ENCODE data around the gene HMOX2.

Gene HMOX2

DNA sequence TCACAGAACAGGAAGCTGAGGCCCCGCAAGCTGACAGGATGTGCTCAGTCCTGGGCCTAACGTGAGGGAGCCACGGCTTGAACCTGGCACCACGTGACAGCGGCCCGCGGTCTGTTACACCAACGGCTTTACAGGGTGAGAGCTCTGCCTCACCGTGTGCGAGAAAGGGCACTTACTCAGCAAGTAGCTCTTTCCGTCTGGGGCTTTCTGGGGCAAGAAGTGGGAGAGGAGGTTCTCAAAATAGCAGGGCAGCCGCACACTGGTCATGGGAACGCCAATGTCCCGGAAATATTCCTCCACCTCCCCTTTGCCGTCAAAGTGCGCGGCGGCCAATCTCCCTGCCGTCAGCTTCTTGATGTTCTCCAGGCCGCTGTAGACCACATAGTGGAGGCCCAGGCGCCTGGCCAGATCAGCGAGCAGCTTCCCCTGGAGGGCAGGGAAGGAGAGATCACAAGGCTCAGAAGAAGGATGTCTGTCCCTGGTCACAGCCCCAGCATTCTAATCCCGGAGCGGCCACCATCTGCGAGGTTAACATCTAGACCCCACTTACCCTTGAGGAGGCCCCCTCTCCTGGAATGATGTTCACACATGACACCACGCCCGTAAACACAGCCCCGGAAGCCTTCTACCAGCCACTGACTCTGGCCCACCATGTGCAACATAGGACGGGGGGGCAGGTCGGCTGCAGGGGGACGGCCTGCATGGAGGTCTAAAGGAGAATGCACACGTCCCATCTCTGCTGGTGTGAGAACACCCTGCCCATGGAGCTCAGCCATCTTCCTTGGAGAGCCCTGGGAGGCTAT is 10.0 kb upstream of the HMOX2 start:
- peak; percentile 68 for DNase-seq

DNA sequence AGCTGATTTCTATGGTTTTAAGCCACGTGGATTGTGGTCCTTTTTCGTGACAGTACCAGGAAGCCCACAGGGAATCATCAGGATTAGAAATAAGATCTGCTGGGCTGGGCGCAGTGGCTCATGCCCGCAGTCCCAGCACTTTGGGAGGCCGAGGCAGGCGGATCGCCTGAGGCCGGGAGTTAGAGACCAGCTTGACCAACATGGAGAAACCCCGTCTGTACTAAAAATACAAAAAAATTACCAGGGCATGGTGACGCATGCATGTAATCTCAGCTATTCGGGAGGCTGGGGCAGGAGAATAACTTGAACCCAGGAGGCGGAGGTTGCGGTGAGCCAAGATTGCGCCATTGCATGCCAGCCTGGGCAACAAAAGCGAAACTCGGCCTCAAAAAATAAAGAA is 8.3 kb upstream of the HMOX2 start:
- DNase-seq = no peak

DNA sequence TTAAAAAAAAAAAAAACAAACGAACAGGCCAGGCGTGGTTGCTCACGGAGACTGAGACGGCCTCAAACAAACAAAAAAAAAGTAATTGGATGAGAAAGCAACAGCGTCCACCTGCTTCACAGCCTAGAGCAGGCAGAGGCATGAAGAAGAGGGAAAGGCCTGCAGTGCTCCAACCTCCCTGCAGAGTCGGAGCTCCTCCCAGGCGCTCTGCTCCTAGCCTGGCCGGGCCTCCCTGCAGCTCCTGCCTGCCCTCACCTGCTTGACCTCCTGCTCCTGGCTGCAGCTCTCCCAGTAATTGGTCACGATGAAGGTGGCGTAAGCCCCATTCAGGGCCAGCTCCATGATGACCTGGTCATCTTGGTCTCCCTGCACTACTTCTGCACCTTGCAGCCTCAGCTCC is 7.2 kb upstream of the HMOX2 start:
- no peak for DNase-seq

DNA sequence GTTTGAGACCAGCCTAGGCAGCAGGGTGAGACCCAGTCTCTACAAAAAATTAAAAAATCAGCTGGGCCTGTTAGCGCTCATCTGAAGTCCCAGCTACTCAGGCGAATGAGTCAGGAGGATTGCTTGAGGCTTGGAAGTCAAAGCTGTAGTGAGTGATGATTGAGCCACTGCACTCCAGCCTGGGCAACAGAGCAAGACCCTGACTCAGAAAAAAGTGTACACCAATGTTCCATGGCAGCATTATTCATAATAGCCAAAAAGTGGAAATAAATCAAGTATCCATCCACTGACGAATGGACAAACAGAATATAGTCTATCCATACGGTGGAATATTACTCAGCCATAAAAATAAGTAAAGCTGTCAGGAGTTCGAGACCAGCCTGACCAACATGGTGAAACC is 4.3 kb upstream of the HMOX2 start:
- no peak for DNase-seq

DNA sequence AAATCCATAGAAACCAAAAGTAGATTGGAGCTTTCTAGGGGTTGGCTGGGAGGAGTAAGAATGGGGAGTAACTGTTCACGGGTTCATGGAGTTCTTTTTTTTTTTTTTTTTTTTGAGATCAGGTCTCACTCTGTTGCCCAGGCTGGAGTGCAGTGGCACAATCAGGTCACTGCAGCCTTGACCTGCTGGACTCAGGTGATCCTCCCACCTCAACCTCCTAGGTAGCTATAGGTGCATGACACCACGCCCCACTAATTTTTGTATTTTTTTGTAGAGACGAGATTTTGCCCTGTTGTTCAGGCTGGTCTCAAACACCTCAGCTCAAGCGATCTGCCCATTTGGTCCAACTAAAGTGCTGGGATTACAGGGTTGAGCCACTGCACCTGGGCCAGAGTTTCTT is 3.3 kb upstream of the HMOX2 start:
- DNase-seq = no peak

DNA sequence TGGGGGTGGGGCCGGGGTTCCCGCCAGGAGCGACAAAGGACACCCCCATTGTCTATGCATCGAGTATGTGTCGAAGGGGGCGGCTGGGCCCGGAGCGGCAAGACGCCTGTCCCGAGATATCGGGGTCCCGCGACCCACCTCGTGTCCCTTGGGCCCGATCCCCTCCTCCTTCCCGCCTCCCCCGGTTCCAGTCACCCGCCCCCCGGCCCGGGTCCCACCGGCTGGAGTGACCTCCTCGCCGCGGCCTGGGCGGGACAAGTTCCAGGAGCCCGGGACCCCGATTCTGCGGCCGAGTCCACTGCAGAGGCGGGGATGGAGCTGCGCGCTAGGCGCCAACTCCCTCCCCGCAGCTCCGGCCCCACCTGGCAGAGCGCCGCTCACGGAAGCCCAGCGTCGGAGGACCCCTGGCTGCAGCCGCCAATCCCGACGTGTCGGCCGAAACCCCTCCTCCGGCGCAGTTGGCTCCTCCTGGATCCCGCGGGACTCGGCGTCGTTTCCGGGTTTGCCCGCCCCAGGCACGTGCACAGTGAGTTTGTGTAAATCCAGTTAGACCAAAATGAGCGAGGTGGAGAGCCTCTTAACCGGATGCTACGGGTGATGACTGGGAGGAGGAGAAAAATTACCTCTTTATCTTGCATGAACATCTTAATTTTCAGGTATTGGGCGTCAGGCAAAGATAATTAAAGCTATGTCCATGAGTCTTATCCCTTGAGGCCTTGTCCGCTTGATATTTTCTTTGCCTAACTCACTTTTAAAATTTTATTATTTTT is 1.8 kb upstream of the HMOX2 start, which contains the start of gene NMRAL1:
Gene NMRAL1 (minus strand): TSS at position 434 of the 770 bp plus-strand sequence. CDS start 493 bp downstream, outside the sequence.
- DNase-seq = peak; percentile 85

DNA sequence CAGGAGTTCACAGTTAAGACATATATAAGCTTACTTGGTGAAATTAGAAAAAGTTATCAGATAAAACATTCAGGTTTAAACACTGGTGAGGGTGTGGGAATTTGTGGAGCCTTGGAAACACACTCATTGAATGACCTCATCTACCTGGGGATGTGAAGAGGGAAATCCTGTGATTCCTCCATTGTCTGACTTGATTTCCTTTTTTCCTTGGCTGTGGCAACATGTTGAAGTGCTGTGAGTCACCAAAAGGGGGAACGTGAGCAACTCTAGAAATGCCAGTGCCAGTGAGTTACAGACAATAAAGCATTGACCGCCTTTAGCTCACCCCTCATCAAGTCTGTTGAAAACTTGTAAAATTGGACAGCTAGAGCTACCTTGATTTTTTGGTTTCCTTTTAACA is 1.8 kb downstream of the HMOX2 start:
- DNase-seq = no peak

DNA sequence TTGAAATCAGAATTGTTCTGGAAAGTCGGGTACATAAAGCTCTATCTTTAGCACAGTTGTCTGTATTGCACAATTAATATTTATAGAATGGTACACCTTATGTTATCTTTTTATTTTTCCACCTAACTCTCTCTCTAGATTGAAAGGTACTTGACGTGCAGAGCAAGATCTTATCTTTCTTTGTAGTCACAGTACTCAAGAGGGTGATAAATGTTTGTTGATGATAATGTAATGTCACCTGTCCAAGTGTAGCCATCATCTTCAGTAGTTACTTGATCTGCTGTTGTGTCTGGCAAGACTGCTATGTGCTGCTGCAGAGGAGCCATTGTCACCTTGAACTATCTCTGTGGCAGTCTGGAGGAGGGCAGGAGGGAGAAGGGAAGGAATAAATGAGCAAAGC is 5.3 kb downstream of the HMOX2 start:
- no peak for DNase-seq

DNA sequence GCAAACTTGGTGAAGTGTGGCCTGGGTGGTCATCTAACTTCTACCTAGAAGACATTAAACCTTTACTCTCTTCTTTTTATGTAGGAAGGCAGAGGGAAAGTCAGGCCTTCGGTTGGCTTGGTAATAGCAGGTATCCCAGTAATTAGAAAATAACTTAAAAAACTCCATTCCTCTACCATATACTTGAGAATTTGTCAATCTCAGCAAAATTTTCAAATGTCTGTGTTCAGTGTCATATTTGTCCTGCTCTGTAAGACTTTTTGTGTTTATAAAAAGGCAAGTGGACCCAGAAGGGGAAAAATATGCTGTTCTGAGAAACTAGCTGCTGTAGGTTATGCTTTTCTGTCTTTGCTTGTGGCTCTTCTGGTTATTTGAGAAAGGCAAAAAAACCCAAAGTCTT is 5.8 kb downstream of the HMOX2 start:
- no peak for DNase-seq

DNA sequence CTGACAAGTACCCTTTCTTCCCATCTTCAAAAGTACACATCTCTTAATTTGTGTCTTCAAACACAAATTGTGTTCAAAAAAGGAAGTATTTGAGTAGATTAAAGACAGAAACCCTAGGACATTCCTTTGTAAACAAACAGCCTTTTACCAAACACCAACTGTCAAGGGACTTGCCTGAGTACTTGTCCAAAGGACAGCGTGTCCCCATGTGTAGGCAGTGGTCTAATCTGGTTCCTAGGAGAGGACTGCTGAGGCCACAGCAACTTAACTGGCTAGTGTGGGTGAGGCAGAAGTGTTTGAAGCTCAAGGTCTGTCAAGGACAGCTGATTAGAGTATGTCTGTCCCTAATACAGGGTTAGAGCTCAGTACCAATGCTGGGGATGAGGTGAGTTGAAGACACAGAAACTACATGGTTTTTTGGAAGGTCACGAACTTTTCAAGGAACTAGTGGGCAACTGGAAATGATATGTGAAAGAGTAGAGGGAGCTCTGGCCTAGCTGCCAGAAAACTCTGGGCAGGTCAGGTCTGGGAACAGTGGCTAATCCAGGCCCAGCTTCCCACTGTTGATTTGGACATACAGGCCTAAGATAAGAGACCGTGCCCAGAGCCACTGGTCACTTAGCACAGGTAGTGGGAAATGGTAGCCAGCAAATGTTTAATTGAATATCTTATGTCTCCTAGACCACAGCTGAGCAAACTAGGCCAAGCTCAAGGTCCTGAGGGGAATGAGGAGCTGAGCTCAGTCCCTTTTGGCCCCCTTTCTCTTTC is 10.1 kb downstream of the HMOX2 start:
- no peak for DNase-seq

DNA sequence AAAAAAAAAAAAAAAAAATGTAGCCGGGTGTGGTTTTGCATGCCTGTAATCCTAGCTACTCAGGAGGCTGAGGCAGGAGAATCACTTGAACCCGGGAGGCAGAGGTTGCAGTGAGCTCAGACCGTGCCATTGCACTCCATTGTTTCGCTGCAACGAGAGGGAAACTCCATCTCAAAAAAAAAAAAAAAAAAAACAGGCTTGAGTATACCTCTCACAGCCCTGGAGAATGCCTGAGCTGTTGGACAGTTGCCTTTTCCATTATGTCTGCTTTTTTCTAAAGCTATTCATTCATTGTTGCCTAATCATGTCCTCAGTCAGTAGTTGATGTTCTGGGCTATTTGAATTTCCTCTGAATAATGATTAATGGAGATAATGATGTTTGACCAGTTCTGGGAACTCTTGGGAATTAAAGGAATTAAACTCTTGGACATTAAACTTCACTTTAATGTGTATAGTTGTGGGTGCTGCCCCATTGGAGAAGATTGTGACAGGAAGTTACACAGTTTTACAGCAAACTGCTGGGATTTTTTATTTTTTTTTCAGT is 11.8 kb downstream of the HMOX2 start:
- no peak for DNase-seq

DNA sequence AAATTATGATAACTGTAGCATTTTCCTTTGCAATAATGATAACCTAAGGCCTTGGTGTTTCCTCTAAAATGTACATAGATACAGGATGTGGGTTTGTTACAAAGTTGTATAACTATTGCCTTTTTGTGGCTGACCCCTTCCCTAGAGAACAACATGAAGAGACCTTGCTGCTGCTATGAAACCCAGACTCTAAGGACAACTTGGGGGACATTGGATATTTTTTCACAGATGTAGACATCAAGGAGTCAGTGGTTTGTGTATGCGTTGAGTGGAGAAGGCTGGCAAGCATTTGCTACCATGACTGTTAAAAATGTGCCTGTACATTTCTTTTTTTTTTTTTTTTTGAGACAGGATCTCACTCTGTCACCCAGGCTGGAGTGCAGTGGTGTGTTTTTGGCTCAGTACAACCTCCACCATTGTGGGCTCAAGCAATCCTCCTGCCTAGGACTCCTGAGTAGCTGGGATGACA is 12.3 kb downstream of the HMOX2 start:
- no peak for DNase-seq

DNA sequence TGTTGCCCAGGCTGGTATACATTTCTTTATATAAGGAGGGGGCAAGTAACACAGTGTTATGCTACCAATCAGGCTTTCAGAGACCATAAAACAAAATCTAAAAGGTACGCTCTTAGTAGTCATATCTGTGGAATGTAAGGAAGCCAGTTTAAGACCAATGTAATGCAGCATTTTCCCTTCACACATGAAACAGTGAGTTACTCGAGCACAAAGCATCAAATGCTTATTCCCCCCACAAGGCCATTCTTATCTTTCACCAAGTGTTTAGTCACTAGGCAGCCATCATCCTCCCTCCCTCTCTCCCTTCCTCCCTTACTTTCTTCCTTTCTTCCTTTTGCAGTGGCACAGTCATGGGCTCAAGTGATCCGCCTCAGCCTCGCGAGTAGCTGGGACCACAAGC is 12.8 kb downstream of the HMOX2 start:
- DNase-seq = no peak

DNA sequence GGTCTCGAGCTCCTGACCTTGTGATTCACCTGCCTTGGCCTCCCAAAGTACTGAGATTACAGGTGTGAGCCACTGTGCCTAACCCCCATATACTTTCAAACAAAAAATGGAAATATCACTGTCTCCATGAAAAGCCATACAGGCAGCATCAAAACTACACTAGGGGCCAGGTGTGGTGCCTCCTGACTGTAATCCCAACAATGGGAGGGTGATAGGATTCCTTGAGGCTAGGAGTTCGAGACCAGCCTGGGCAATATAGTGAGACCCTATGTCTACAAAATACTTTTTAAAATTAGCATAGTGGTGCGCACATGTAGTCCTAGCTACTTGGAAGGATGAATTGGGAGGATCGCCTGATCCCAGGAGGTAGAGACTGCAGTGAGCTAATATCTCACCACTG is 15.7 kb downstream of the HMOX2 start:
- no peak for DNase-seq

DNA sequence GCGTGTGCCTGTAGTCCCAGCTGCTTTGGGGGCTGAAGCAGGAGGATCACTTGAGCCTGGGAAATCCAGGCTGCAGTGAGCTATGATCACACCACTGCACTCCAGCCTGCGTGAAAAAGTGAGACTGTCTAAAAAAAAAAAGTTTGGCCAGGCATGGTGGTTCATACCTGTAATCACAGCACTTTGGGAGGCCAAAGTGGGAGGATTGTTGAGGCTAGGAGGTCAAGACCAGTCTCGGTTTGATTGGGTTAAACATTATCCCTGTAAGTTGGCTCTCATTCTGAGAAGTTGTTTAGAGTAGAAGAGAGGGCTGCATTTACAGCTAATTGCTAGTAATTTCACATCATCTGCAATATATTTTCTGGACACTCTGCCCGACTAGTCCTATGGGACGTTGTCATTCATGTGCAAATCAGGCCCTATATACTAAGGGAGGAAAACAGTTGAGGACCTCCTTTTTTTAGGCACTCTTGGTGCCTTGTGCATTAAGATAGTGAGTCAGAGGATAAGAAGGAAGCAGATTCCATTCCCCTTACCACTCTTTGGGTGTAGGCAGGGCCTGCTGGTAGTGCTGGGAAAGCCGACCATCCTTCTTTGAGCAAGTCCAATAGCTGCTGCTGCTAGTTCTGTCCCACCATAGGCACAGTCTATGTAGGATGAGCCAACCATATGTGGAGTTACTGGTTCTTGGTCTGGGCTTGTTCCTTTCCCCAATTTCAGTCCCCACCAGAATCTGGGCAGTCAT is 18.7 kb downstream of the HMOX2 start:
- DNase-seq = no peak

DNA sequence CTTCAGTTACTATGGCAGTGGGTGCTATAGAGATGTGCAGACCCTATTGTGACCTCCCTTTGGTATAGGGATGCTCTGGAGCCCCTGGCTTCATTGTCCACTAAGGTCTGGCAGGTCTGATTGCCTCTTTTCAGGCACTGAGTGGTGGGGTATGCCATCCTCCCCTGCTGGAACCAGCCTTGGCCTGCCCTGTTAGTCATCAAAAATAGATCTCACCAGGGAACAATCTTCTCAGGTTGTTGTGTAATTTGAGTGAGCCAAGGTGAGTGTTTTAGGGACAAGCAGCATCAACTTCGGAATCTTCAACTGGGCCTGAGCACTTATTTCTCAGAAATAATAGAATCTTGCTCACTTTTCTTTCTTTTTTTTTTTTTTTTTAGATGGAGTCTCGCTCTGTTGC is 19.6 kb downstream of the HMOX2 start:
- DNase-seq = no peak

DNA sequence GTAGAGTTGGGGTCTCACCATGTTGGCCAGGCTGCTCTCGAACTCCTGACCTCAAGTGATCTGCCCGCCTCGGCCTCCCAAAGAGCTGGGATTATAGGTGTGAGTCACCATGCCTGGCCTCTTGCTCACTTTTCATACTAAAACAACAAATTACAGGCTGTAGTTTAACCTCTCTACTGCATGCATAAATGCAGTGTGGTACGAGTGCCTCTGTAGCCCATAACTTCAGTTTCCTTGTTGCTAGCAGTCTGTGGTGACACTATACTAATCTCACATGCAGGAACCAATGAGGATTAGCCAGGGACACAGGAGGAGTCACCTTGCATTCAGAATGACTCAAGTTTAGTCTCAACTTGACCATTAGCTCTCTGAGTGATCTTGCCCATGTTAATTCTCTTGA is 20.1 kb downstream of the HMOX2 start:
- no peak for DNase-seq

DNA sequence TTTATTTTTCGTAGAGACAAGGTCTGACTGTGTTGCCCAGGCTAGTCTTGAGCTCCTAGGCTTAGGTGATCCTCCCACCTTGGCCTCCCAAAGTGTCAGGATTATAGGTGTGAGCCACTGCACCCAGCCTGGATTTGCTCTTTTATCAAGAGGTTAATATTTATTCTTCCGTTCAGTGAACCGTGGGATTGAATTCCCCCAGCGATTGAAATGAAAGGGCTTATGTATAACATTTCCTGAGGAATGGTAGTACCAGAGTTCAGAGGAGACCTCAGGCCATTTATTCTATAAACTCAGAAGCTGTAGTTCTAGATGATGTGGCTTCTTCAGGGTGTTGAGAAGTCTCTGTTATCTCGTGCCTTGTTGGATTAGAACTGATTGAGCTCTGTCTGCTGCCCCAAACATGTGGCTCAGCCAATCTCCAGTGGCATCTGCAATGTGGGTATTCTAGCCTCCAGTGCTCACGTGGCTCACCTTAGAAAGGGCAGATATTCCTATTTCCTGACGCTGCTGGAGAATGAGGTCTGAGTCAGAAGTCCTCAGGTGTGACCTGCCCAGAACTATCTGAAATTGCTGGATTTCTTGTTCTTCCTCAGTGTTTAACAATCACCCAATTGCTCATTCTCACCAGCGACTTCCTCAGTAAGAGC is 22.5 kb downstream of the HMOX2 start:
- no peak for DNase-seq

DNA sequence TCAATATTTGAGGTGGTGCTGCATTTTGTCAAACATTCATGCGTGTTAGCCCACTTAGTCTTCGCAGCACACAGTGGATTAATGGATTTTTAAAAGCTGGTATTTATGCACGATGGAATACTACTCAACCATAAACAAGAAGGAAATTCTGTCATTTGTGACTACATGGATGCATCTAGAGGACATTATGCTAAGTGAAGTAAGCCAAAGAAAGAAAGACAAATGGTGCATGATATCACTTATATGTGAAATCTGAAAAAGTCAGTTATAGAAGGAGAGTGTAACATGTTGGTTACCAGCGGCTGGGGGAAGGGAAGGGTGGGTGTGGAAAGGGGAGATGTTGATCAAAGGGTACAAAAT is 23.0 kb downstream of the HMOX2 start:
- DNase-seq = no peak

DNA sequence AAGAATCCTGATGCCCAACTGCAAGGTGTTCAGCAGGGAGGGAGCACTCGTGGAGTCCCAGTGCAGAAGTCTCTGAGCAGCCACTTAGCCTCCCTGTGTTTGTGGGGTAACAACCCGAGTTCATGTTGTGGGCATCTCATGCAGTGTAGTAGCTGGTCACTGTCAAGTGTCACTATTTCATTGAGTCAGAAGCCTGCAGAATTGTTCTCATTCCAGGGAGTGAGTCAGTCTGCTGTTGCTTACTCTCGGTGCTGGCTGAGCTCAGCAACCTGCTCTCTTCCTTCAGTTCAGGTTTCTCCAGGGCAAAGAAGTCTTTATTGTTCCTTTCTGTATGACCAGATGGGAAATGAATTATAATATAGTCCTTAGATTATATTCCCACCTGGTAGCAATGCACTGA is 24.1 kb downstream of the HMOX2 start:
- no peak for DNase-seq

DNA sequence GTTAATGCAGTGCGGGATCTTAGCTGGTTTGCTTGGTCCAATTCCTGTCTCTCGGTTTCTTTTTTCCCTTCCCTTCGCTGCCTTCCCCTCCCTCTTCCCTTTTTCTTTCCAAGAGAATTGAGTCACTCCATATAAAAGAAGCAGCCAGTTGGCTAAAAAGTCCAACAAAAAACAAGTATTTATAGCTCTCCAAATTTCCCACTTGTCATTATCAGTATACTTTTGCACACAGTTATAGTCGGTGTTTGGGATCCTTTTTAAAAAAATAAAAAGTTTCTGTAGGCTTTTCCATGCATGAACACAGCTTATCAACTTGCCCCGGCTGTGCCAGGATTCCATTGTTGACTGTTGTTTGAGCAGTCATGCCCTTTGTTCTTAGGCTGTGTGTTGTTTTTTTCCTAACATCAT is 24.9 kb downstream of the HMOX2 start:
- DNase-seq = no peak
